GM04503 (cell line): ENCODE measurements around the gene AGBL4.

ENCODE experiments used
- DNase-seq: peaks from one replicate; pipeline ENCODE4 v3.0.0-alpha.2; 2012; ENCODE audit warnings: low read depth

AGBL4 gene

GRCh38 chr1:49694251-49694827, 329.4 kb downstream of the AGBL4 start:
- DNase-seq, result no peak

- DNase-seq, result no peak
Observed at GRCh38 chr1:49686107-49686506, 337.6 kb downstream of the AGBL4 start.

- DNase-seq, result no peak
Observed at GRCh38 chr1:49677706-49678105, 346.0 kb downstream of the AGBL4 start.

GRCh38 chr1:49651136-49651535, 372.6 kb downstream of the AGBL4 start:
- no peak for DNase-seq

GRCh38 chr1:49630156-49630555, 393.6 kb downstream of the AGBL4 start:
- no peak for DNase-seq

- no peak for DNase-seq
Observed at GRCh38 chr1:49627781-49628180, 396.0 kb downstream of the AGBL4 start.

GRCh38 chr1:49626472-49626871, 397.3 kb downstream of the AGBL4 start:
- DNase-seq, result no peak

GRCh38 chr1:49622877-49623276, 400.9 kb downstream of the AGBL4 start:
- DNase-seq, result no peak

- DNase-seq, result no peak
Observed at GRCh38 chr1:49606082-49606481, 417.7 kb downstream of the AGBL4 start.

GRCh38 chr1:49597436-49597835, 426.3 kb downstream of the AGBL4 start:
- no peak for DNase-seq

GRCh38 chr1:49576327-49576901, 447.3 kb downstream of the AGBL4 start:
- no peak for DNase-seq

GRCh38 chr1:49556676-49557234, 467.0 kb downstream of the AGBL4 start:
- DNase-seq, result no peak

GRCh38 chr1:49552101-49552500, 471.7 kb downstream of the AGBL4 start:
- DNase-seq, result no peak

- DNase-seq, result no peak
Observed at GRCh38 chr1:49544615-49545014, 479.1 kb downstream of the AGBL4 start.

GRCh38 chr1:49541096-49541752, 482.5 kb downstream of the AGBL4 start:
- DNase-seq, result no peak

- no peak for DNase-seq
Observed at GRCh38 chr1:49527606-49528305, 496.0 kb downstream of the AGBL4 start.

GRCh38 chr1:49526672-49527071, 497.1 kb downstream of the AGBL4 start:
- no peak for DNase-seq

- DNase-seq, result no peak
Observed at GRCh38 chr1:49523764-49524163, 500.0 kb downstream of the AGBL4 start.

- DNase-seq, result no peak
Observed at GRCh38 chr1:49466961-49467360, 556.8 kb downstream of the AGBL4 start.

GRCh38 chr1:49465486-49466185, 558.1 kb downstream of the AGBL4 start:
- DNase-seq, result no peak

GRCh38 chr1:49448200-49448599, 575.6 kb downstream of the AGBL4 start:
- DNase-seq, result no peak

GRCh38 chr1:49436865-49437264, 586.9 kb downstream of the AGBL4 start:
- no peak for DNase-seq
